ENCODE results near the gene XPO1. TPM values are rescaled to one million over a fixed set of nuclear protein-coding genes. Genes with fewer than 3 reads are reported as not detected.
A peak's percentile ranks its signal among the peaks of the same experiment; 100 is the strongest.
"Not testable (repeated sequence)": the region's sequence is repeated elsewhere in the genome, so short reads cannot be mapped to it uniquely, and the experiment has no call there.

The XPO1 gene
- total RNA-seq, 5 donors from 2014 or later (not counting 1 experiment from before 2014, with no cell fraction given) = 116 to 142 (median 130) TPM

DNA sequence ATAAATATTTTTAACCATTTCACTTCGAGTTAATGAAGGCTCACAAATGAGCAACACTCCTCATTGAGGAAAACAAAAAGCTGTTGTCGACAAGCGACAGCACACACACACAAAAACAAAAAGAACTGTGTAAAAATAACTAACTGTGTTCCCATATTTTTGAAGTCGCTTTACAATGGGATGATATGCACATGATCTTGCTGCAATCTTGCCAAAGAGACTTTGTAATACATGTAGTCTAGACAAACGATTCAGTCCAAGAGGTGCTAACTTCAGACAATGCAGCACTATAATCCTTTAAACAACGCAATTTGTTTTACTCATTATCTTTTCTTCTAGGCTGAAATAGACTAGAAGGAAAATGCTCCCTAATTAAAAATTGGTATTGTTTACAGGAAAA is 60.1 kb downstream of the XPO1 start:
- Histone ChIP-seq H3K27ac (ENCODE audit: low read length) (no peak overlapping the region), H3K9me3 (no peaks in the 10 kb centered on the region), H3K36me3 (ENCODE audit: control insufficient read depth in 2 of 2, extremely low read depth in 1 of 2, insufficient read depth in 1 of 2, low read length in 1 of 2) (peaks cover 7 to 49% of the 10 kb centered on the region in 2 donors), H3K27me3 (replicated peaks in 1 of 2; ENCODE audit: control insufficient read depth in 2 of 2, extremely low read depth in 1 of 2, insufficient read depth in 2 of 2, low read length in 1 of 2) (no peaks in the 10 kb centered on the region), H3K4me1 (ENCODE audit: control insufficient read depth in 1 of 2, extremely low read depth in 1 of 2, insufficient read depth in 2 of 2, low read length in 2 of 2) (no peaks in the 10 kb centered on the region), H3K4me3 (ENCODE audit: control insufficient read depth in 1 of 2, extremely low read depth in 1 of 2, low read length in 1 of 2) (no peak overlapping the region)
- Mint-ChIP-seq H3K36me3 (peaks cover 21% of the 10 kb centered on the region), H3K27ac (no peak overlapping the region), H3K4me1 (peaks cover 0 to 7% (median 6%) of the 10 kb centered on the region in 3 donors), H3K4me3 (no peak overlapping the region), H3K9me3 (no peaks in the 10 kb centered on the region), H3K27me3 (no peaks in the 10 kb centered on the region)
- ChIA-PET CTCF (interaction anchor here in 1 of 2 donors (0.7 kb wide), 1 partner anchor 27 kb away, joined by 3 read pairs; no protein-coding TSS in a partner anchor), POLR2A (interaction anchor here in 1 of 2 donors (0.5 to 0.8 kb wide), 3 partner anchors 57 to 592 kb away, joined by 3 to 9 read pairs (median 9); no protein-coding TSS in a partner anchor)
- no CpG with 5 or more reads among the region's 6 CpGs for WGBS (ENCODE audit: insufficient coverage)
- no peak for DNase-seq
- no peak for ATAC-seq (replicated peaks in 1 of 4)

DNA sequence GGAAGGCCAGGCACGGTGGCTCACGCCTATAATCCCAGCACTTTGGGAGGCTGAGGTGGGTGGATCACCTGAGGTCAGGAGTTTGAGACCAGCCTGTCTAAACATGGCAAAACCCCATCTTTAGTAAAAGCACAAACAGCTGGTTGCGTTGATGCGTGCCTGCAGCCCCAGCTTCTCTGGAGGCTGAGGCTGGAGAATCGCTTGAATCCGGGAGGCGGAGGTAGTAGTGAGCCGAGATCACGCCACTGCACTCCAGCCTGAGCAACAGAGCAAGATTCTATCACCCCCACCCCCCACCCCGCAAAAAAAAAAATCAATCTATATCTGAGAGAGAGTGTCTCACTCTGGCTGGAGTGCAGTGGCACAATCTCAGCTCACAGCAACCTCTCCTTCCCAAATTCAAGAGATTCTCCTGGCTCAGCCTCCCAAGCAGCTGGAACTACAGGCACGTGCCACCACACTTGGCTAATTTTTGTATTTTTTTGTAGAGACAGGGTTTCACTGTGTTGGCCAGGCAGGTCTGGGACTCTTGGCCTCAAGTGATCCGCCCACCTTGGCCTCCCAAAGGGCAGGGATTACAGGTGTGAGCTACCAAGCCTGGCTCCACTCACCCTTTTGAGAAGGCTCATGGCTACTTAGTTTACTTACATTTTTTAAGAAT is 61.1 kb downstream of the XPO1 start:
- Mint-ChIP-seq H3K36me3 (peaks cover 18% of the 10 kb centered on the region), H3K27ac (peak overlapping the region in 1 of 2 donors; percentile 46), H3K4me1 (peaks cover 5 to 11% (median 11%) of the 10 kb centered on the region in 3 donors)
- H3K4me3 Mint-ChIP-seq; H3K27me3 Mint-ChIP-seq; H3K4me1 ChIP-seq (ENCODE audit: control insufficient read depth in 1 of 2, extremely low read depth in 1 of 2, insufficient read depth in 2 of 2, low read length in 2 of 2); H3K27ac ChIP-seq (ENCODE audit: low read length); H3K9me3 ChIP-seq; H3K9me3 Mint-ChIP-seq; ATAC-seq (replicated peaks in 1 of 4); DNase-seq; H3K27me3 ChIP-seq (replicated peaks in 1 of 2; ENCODE audit: control insufficient read depth in 2 of 2, extremely low read depth in 1 of 2, insufficient read depth in 2 of 2, low read length in 1 of 2); H3K4me3 ChIP-seq (ENCODE audit: control insufficient read depth in 1 of 2, extremely low read depth in 1 of 2, low read length in 1 of 2): not testable (repeated sequence)
- H3K36me3 ChIP-seq (ENCODE audit: control insufficient read depth in 2 of 2, extremely low read depth in 1 of 2, insufficient read depth in 1 of 2, low read length in 1 of 2) = peaks cover 7 to 42% of the 10 kb centered on the region in 2 donors
- CTCF ChIA-PET = interaction anchor here in 1 of 2 donors (1.2 kb wide), 1 partner anchor 51 kb away, joined by 4 read pairs; no protein-coding TSS in a partner anchor
- WGBS (ENCODE audit: insufficient coverage) = 92% methylated on average over 2 of the region's 12 CpGs
- POLR2A ChIA-PET = interaction anchor here in 1 of 2 donors (0.6 to 0.7 kb wide), 3 partner anchors 8 to 246 kb away, joined by 6 to 10 read pairs (median 6); no protein-coding TSS in a partner anchor

DNA sequence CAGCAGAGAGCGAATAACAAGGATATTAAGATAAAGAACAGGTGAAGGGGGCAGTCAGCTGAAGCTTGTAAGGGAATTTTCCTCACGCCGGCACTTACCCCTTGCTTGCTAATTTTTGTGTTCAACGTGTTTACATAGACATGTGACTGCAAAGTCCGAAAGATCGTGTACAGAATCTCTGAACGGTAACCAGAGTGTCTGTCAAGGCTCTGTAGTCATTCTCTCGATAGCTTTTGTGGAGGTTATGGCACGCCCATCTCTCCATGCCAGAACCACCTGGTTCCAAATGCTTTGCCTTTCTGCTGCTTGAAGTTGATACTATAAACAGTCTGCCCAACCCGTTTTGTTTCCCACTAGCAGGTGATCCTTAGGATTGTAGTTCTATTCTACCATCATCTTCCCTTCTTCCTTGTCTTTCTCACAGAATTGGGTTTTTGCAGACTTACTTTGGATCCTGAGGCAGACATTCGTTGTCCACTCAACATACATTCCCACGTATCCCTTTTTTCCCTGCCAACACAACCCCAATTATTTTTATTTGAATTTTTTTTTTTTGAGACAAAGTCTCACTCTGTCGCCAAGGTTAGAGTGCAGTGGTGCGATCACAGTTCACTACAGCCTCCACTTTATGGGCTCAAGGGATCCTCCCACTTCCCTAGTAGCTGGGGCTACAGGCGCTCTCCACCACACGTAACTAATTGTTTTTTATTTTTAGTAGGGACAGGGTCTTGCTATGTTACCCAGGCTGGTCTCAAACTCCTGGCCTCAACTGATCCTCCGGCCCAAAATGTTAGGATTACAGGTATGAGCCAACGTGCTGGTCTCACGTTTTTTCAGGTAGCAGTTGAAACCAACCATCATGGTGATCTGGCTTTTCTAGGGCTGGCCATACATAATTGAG is 66.0 kb downstream of the XPO1 start:
- DNase-seq = peak in 22 of 35 experiments; percentile 5 to 63 (median 22)
- no peaks in the 10 kb centered on the region for H3K9me3 ChIP-seq

DNA sequence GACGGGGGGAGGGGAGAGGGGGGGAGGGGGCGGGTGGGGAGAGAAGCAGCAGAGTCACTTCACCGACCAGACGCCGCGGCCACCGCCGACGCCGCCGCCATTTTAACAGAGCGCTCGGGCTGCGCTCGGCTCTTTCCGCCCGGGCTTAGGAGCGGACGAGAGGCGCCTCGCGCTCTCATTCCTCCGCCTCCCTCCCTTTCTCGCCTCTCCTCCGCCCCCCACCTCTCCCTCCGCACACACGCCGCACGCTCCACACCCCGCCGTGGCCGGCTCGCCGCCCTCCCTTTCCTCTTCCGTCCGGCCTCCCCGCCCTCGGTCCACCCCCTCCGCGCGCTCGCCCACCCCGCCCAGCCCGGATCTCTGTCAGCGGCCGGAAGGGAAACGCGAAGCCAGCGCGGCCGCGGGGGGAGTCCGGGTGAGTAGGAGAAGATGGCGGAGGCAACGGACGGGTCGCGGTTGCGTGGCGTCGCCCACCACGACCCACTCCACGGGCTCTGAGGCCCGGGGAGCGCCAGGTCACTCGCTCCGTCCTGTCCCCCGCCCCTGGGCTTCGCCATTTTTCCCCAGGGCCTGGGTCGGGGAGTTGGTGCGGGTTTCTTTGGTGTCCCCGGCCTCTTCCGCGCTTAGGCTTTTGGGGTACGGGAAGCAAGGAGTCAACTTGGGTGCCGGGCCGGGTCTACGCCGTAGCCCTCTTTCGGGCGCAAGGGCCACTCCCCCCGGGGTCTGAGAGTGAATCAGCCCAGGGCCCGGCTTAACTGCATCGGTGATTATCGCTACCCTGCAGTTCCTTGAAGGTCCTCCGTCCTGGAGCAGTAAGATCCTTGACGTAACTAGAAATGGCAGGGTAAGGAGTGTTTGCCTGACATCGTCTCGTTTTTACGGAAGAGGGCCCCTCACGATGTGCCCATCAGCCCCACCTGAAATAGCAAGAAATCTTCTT is 66.9 kb downstream of the XPO1 start, which contains the start of gene USP34:
Gene USP34, minus strand, starts transcription at position 123 of the 940 bp plus-strand sequence. CDS start 395 bp downstream, outside the sequence.
- no peaks in the 10 kb centered on the region for H3K9me3 Mint-ChIP-seq

More for the DNA sequence above, 66.0 kb downstream of the XPO1 start:
- POLR2A ChIA-PET = interaction anchor here (0.6 to 1.2 kb wide), 7 partner anchors 15 to 292 kb away, joined by 3 to 8 read pairs (median 3); partner anchors contain the start of gene XPO1 (in 1 of the 2)
- 26% methylated on average over 14 of the region's 19 CpGs for WGBS (ENCODE audit: insufficient coverage)
- Mint-ChIP-seq H3K4me3 (peak overlapping the region; percentile 85 to 93 (median 87)), H3K27me3 (no peaks in the 10 kb centered on the region), H3K36me3 (peaks cover 3% of the 10 kb centered on the region), H3K4me1 (peaks cover 33 to 41% (median 33%) of the 10 kb centered on the region in 3 donors), H3K9me3 (no peaks in the 10 kb centered on the region), H3K27ac (peak overlapping the region; percentile 95 to 96)
- peak in 1 of 4 experiments; percentile 8 for ATAC-seq (replicated peaks in 1 of 4)
- Histone ChIP-seq H3K4me1 (ENCODE audit: control insufficient read depth in 1 of 2, extremely low read depth in 1 of 2, insufficient read depth in 2 of 2, low read length in 2 of 2) (peaks cover 13 to 29% of the 10 kb centered on the region in 2 experiments), H3K4me3 (ENCODE audit: control insufficient read depth in 1 of 2, extremely low read depth in 1 of 2, low read length in 1 of 2) (peak overlapping the region; percentile 72 to 87), H3K36me3 (ENCODE audit: control insufficient read depth in 2 of 2, extremely low read depth in 1 of 2, insufficient read depth in 1 of 2, low read length in 1 of 2) (peaks cover 3 to 11% of the 10 kb centered on the region in 2 donors), H3K27ac (ENCODE audit: low read length) (peak overlapping the region; percentile 95), H3K27me3 (replicated peaks in 1 of 2; ENCODE audit: control insufficient read depth in 2 of 2, extremely low read depth in 1 of 2, insufficient read depth in 2 of 2, low read length in 1 of 2) (no peaks in the 10 kb centered on the region)
- CTCF ChIA-PET = interaction anchor here (0.9 to 1.4 kb wide), 2 partner anchors 24 to 45 kb away, joined by 3 to 5 read pairs; no protein-coding TSS in a partner anchor

DNA sequence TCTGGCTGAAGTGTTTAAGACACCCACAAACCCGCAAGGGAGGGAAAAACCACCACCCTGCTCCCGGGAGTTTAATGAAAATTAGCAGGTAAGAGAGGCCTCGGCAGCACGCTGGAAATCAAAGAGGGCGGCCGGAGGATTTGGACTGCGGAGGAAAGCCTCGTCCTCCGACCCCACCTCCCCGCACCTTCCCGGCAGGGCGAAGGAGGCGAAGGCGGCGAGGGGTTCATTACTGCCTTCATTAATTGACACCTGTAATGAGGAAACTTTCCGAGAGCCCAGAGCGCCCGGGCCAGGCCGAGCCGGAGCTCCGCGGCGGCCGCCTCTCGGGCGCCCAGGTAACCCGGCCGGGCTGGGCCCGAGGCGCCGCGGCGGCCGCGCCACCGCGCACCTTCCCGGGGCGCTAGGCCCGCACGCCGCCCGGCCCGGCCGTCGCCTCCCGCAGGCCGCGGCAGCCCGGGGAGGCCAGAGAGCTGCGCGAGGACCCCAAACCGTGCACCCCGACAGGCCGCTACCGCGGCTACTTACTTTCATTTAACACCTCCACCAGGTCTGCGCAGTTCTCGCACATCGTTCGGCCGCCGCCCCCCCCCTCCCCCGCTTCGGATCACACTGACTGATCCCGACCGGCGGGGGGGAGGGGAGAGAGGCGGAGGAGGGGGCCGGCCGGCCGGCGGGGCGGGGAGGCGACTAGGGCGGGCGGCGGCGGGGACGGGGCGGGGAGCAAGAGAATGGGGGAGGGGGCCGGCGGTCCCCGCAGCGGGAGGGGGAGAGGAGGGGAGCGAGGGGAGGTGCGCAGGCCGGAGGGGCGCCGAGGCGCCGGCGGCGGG is 67.8 kb downstream of the XPO1 start:
- Histone ChIP-seq H3K4me3 (ENCODE audit: control insufficient read depth in 1 of 2, extremely low read depth in 1 of 2, low read length in 1 of 2) (peak overlapping the region; percentile 72 to 90), H3K4me1 (ENCODE audit: control insufficient read depth in 1 of 2, extremely low read depth in 1 of 2, insufficient read depth in 2 of 2, low read length in 2 of 2) (peaks cover 13 to 46% of the 10 kb centered on the region in 2 experiments), H3K27me3 (replicated peaks in 1 of 2; ENCODE audit: control insufficient read depth in 2 of 2, extremely low read depth in 1 of 2, insufficient read depth in 2 of 2, low read length in 1 of 2) (no peaks in the 10 kb centered on the region), H3K27ac (ENCODE audit: low read length) (peak overlapping the region; percentile 80), H3K36me3 (ENCODE audit: control insufficient read depth in 2 of 2, extremely low read depth in 1 of 2, insufficient read depth in 1 of 2, low read length in 1 of 2) (peaks cover 0 to 13% of the 10 kb centered on the region in 2 donors), H3K9me3 (no peaks in the 10 kb centered on the region)
- no peaks in the 10 kb centered on the region for H3K27me3 Mint-ChIP-seq
- peak; percentile 39 to 48 (median 44) for ATAC-seq (replicated peaks in 1 of 4)
- CTCF ChIA-PET = interaction anchor here in 1 of 2 donors (0.7 kb wide), 1 partner anchor 44 kb away, joined by 3 read pairs; no protein-coding TSS in a partner anchor
- DNase-seq = peak in 34 of 35 experiments; percentile 50 to 80 (median 67)
- peaks cover 35 to 45% (median 43%) of the 10 kb centered on the region in 3 donors for H3K4me1 Mint-ChIP-seq
- POLR2A ChIA-PET = interaction anchor here (0.6 to 1.0 kb wide), 2 partner anchors 68 to 73 kb away, joined by 4 to 5 read pairs; partner anchors contain the start of gene XPO1 (in 1 of the 2)
- H3K9me3 Mint-ChIP-seq = no peaks in the 10 kb centered on the region
- no peaks in the 10 kb centered on the region for H3K36me3 Mint-ChIP-seq
- H3K27ac Mint-ChIP-seq = peak overlapping the region; percentile 92 to 96
- peak overlapping the region; percentile 90 to 93 (median 92) for H3K4me3 Mint-ChIP-seq
- WGBS (ENCODE audit: insufficient coverage) = under 1% methylated on average over 48 of the region's 94 CpGs

More for the DNA sequence above, 66.9 kb downstream of the XPO1 start, which contains the start of gene USP34:
- POLR2A ChIA-PET = interaction anchor here (0.6 to 1.2 kb wide), 3 partner anchors 14 to 53 kb away, joined by 3 to 4 read pairs (median 3); no protein-coding TSS in a partner anchor
- peak within 1 kb of the TSS; percentile 95 to 96 for H3K27ac Mint-ChIP-seq
- Histone ChIP-seq H3K36me3 (ENCODE audit: control insufficient read depth in 2 of 2, extremely low read depth in 1 of 2, insufficient read depth in 1 of 2, low read length in 1 of 2) (peaks cover 0 to 14% of the 10 kb centered on the region in 2 donors), H3K4me3 (ENCODE audit: control insufficient read depth in 1 of 2, extremely low read depth in 1 of 2, low read length in 1 of 2) (peak within 1 kb of the TSS; percentile 72 to 90), H3K9me3 (no peaks in the 10 kb centered on the region), H3K27me3 (replicated peaks in 1 of 2; ENCODE audit: control insufficient read depth in 2 of 2, extremely low read depth in 1 of 2, insufficient read depth in 2 of 2, low read length in 1 of 2) (no peaks in the 10 kb centered on the region), H3K4me1 (ENCODE audit: control insufficient read depth in 1 of 2, extremely low read depth in 1 of 2, insufficient read depth in 2 of 2, low read length in 2 of 2) (peaks cover 13 to 39% of the 10 kb centered on the region in 2 experiments), H3K27ac (ENCODE audit: low read length) (peak within 1 kb of the TSS; percentile 95)
- under 1% methylated on average over 59 of the region's 91 CpGs for WGBS (ENCODE audit: insufficient coverage)
- H3K27me3 Mint-ChIP-seq = no peaks in the 10 kb centered on the region
- no peaks in the 10 kb centered on the region for H3K36me3 Mint-ChIP-seq
- H3K4me1 Mint-ChIP-seq = peaks cover 35 to 38% (median 37%) of the 10 kb centered on the region in 3 donors
- ATAC-seq (replicated peaks in 1 of 4) (peak; percentile 87 to 89 (median 88)), DNase-seq (peak; percentile 83 to 96 (median 93))
- H3K4me3 Mint-ChIP-seq = peak within 1 kb of the TSS; percentile 90 to 93 (median 92)
- CTCF ChIA-PET = interaction anchor here in 1 of 2 donors (1.4 kb wide), 1 partner anchor 44 kb away, joined by 5 read pairs; no protein-coding TSS in a partner anchor
